ENCODE data around the gene FLNB. TPM values are rescaled to one million over a fixed set of nuclear protein-coding genes. Genes with fewer than 3 reads are reported as not detected.

FLNB gene
- total and polyA plus RNA-seq, 2 of the 13 experiments (the other 11 are each of a cell fraction or from before 2014, with no cell fraction given): 106 to 130 TPM

DNA sequence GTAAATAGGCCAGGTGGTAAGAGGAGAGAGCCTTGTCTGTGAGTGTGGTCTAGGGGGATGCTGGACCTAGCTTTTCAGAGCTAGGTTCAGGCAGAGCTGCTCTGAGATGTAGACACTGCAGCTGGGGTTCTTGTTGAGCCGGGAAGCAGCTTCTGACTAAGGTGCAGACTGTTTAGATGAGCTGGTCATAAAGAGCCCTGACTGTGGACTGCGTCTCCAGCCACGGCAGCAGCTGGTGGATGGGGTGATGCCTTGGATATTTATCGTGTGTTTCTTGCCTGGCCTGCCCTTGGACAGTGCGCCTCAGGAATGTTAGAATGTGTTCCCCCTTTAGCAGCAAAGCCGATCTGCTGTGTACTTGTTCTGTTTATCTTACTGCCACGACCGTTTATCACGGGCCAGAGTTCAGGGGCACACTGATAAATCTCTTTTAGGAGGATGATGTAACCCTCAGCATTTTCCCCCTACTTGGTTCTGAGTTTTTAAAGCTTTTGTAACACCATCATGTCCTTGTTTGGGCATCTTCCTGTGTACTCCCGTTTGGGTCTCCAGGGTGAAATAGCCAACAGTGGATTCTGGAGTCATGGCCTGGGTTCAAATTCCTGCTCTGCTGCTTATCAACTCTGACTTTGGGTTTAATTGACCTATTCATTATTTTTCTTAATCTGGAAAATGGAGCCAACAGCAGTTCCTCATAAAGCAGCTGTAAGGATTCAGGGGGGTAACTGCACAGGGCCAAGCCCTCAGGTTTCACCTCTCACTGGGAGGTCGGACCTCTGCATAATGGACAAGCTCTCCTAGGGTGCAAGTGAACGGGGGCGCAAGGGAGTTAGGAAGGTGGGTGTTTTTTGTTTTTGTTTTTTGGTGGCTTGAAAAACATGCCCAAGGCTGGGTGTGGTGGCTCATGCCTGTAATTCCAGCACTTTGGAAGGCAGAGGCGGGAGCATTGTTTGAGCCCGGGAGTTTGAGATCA is 51.4 kb downstream of the FLNB start (continued):
- TF ChIP-seq, protein P1, sequence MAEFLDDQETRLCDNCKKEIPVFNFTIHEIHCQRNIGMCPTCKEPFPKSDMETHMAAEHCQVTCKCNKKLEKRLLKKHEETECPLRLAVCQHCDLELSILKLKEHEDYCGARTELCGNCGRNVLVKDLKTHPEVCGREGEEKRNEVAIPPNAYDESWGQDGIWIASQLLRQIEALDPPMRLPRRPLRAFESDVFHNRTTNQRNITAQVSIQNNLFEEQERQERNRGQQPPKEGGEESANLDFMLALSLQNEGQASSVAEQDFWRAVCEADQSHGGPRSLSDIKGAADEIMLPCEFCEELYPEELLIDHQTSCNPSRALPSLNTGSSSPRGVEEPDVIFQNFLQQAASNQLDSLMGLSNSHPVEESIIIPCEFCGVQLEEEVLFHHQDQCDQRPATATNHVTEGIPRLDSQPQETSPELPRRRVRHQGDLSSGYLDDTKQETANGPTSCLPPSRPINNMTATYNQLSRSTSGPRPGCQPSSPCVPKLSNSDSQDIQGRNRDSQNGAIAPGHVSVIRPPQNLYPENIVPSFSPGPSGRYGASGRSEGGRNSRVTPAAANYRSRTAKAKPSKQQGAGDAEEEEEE (CRISPR knock-in tag; IDR thresholded peaks at IDR 0.05; ENCODE audit: borderline replicate concordance): no peak; the same call in 1 of the 2 replicates
- TF ChIP-seq ZNF124 (CRISPR knock-in tag; IDR thresholded peaks at IDR 0.05) (peak; percentile 28; the same call in 1 of the 2 replicates), ADNP (CRISPR knock-in tag; IDR thresholded peaks at IDR 0.05) (no peak), ZNF790 (CRISPR knock-in tag; IDR thresholded peaks at IDR 0.05; ENCODE audit: borderline replicate concordance) (no peak), ZNF17 (CRISPR knock-in tag; IDR thresholded peaks at IDR 0.05) (no peak), SNAPC2 (CRISPR knock-in tag; IDR thresholded peaks at IDR 0.05) (peak; percentile 96; the same call in 1 of the 2 replicates), FOXA1 (IDR thresholded peaks at IDR 0.05) (peak; percentile 88), FOXA1 (CRISPR knock-in tag; IDR thresholded peaks at IDR 0.05) (peak; percentile 98), SKI (IDR thresholded peaks at IDR 0.05; ENCODE audit: partially characterized antibody) (peak; percentile 90), CHCHD3 (CRISPR knock-in tag; IDR thresholded peaks at IDR 0.05) (no peak)
- TF ChIP-seq, protein P2, sequence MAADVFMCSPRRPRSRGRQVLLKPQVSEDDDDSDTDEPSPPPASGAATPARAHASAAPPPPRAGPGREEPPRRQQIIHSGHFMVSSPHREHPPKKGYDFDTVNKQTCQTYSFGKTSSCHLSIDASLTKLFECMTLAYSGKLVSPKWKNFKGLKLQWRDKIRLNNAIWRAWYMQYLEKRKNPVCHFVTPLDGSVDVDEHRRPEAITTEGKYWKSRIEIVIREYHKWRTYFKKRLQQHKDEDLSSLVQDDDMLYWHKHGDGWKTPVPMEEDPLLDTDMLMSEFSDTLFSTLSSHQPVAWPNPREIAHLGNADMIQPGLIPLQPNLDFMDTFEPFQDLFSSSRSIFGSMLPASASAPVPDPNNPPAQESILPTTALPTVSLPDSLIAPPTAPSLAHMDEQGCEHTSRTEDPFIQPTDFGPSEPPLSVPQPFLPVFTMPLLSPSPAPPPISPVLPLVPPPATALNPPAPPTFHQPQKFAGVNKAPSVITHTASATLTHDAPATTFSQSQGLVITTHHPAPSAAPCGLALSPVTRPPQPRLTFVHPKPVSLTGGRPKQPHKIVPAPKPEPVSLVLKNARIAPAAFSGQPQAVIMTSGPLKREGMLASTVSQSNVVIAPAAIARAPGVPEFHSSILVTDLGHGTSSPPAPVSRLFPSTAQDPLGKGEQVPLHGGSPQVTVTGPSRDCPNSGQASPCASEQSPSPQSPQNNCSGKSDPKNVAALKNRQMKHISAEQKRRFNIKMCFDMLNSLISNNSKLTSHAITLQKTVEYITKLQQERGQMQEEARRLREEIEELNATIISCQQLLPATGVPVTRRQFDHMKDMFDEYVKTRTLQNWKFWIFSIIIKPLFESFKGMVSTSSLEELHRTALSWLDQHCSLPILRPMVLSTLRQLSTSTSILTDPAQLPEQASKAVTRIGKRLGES (CRISPR knock-in tag; IDR thresholded peaks at IDR 0.05; ENCODE audit: borderline replicate concordance): no peak
- TF ChIP-seq, protein P3, sequence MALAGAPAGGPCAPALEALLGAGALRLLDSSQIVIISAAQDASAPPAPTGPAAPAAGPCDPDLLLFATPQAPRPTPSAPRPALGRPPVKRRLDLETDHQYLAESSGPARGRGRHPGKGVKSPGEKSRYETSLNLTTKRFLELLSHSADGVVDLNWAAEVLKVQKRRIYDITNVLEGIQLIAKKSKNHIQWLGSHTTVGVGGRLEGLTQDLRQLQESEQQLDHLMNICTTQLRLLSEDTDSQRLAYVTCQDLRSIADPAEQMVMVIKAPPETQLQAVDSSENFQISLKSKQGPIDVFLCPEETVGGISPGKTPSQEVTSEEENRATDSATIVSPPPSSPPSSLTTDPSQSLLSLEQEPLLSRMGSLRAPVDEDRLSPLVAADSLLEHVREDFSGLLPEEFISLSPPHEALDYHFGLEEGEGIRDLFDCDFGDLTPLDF (CRISPR knock-in tag; IDR thresholded peaks at IDR 0.05): no peak
- TF ChIP-seq, protein P4, sequence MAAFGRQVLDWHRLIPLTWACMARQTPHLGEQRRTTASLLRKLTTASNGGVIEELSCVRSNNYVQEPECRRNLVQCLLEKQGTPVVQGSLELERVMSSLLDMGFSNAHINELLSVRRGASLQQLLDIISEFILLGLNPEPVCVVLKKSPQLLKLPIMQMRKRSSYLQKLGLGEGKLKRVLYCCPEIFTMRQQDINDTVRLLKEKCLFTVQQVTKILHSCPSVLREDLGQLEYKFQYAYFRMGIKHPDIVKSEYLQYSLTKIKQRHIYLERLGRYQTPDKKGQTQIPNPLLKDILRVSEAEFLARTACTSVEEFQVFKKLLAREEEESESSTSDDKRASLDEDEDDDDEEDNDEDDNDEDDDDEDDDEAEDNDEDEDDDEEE (CRISPR knock-in tag; IDR thresholded peaks at IDR 0.05): no peak
- TF ChIP-seq, protein P5, sequence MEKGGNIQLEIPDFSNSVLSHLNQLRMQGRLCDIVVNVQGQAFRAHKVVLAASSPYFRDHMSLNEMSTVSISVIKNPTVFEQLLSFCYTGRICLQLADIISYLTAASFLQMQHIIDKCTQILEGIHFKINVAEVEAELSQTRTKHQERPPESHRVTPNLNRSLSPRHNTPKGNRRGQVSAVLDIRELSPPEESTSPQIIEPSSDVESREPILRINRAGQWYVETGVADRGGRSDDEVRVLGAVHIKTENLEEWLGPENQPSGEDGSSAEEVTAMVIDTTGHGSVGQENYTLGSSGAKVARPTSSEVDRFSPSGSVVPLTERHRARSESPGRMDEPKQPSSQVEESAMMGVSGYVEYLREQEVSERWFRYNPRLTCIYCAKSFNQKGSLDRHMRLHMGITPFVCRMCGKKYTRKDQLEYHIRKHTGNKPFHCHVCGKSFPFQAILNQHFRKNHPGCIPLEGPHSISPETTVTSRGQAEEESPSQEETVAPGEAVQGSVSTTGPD (CRISPR knock-in tag; IDR thresholded peaks at IDR 0.05): peak; percentile 88
- TF ChIP-seq, protein P6, sequence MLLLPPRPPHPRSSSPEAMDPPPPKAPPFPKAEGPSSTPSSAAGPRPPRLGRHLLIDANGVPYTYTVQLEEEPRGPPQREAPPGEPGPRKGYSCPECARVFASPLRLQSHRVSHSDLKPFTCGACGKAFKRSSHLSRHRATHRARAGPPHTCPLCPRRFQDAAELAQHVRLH (CRISPR knock-in tag; IDR thresholded peaks at IDR 0.05; ENCODE audit: borderline replicate concordance, low read depth): peak; percentile 75; the same call in 1 of the 2 replicates
- TF ChIP-seq, protein P7, sequence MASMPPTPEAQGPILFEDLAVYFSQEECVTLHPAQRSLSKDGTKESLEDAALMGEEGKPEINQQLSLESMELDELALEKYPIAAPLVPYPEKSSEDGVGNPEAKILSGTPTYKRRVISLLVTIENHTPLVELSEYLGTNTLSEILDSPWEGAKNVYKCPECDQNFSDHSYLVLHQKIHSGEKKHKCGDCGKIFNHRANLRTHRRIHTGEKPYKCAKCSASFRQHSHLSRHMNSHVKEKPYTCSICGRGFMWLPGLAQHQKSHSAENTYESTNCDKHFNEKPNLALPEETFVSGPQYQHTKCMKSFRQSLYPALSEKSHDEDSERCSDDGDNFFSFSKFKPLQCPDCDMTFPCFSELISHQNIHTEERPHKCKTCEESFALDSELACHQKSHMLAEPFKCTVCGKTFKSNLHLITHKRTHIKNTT (CRISPR knock-in tag; IDR thresholded peaks at IDR 0.05): no peak
- TF ChIP-seq, protein P8, sequence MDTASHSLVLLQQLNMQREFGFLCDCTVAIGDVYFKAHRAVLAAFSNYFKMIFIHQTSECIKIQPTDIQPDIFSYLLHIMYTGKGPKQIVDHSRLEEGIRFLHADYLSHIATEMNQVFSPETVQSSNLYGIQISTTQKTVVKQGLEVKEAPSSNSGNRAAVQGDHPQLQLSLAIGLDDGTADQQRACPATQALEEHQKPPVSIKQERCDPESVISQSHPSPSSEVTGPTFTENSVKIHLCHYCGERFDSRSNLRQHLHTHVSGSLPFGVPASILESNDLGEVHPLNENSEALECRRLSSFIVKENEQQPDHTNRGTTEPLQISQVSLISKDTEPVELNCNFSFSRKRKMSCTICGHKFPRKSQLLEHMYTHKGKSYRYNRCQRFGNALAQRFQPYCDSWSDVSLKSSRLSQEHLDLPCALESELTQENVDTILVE (CRISPR knock-in tag; IDR thresholded peaks at IDR 0.05): peak; percentile 76
